ENCODE results near the gene AMPH.
"Not testable (repeated sequence)": the region's sequence is repeated elsewhere in the genome, so short reads cannot be mapped to it uniquely, and the experiment has no call there.

Gene AMPH

DNA sequence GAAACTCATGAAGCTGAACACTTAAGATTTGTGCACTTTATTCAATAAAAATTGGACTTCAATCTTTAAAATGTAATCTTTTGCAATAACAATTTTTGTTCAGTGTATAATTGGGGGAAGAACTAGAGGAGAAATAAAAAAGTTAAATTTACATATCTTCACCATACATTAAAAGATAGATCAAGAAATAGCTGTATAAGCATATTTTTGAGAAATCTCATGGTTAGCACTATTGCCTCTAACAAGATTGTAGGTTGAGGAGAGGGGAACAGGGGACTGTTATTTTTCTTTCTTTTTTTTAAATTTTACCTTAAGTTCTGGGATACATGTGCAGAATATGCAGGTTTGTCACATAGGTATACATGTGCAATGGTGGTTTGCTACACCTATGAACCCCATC is 5.3 kb downstream of the AMPH start:
- no peak for DNase-seq

DNA sequence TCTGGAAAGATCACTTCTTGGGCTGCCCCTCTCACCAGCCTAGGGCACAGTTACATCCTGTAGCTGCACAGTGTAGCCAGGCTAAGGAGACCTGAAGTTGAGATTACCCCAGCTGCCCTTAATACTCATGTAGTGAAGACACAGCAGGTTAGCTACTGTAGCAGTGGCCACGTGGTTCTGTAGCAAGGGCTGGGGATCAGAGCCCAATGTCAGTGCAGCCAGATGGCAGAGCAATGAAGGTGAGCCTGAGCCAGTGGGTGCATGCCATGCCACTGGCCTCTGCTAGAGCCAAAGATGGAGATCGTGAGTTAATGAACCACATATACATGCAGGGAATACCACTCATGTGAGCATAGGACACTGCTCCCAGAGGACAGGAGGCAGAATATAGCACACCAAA is 15.5 kb downstream of the AMPH start:
- DNase-seq = no peak

- no peak for DNase-seq
These were observed 23.7 kb downstream of the AMPH start for GRCh38 chr7:38607466-38607865.

DNA sequence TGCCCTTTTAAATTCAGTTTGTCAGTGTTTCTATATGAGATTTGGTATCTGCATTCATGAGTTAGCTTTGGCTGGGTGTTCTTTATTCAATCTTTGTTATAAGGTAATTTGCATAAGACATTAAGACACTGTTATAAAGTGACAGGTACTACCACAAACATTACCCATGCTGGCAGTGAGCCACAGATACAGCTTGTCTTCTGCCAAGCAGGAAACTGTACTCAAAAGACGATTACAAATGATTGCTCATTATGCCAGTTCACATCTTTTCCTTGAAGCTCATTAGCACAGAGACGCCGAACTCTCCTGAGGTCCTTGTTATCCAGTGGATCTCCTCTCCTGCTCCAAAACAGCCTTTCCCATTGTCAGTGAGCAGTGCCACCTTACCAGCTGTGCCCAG is 30.4 kb downstream of the AMPH start:
- DNase-seq = no peak

DNA sequence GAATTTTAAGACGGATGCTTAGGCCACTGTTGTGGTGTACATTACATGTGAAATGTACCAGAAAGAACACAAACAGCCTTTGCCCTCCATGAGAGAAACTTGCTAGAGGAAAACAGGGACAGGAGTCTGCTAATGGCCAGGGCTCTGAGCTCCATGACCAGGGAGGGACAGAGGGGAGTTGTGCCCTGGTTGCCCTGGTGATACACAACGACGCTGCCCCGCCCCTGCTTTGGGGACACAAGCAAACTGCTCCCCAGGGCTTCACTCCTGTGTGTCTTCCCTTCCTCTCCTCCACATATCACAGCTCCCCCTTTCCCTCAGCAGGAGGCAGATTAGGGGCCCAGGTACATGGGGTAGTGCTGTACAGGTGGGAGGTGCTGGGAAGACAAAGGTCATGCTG is 36.2 kb downstream of the AMPH start:
- DNase-seq = no peak

- DNase-seq = no peak
These were observed 38.4 kb downstream of the AMPH start for GRCh38 chr7:38592737-38593288.

GRCh38 chr7:38585572-38586354 is 45.4 kb downstream of the AMPH start:
- no peak for DNase-seq

DNA sequence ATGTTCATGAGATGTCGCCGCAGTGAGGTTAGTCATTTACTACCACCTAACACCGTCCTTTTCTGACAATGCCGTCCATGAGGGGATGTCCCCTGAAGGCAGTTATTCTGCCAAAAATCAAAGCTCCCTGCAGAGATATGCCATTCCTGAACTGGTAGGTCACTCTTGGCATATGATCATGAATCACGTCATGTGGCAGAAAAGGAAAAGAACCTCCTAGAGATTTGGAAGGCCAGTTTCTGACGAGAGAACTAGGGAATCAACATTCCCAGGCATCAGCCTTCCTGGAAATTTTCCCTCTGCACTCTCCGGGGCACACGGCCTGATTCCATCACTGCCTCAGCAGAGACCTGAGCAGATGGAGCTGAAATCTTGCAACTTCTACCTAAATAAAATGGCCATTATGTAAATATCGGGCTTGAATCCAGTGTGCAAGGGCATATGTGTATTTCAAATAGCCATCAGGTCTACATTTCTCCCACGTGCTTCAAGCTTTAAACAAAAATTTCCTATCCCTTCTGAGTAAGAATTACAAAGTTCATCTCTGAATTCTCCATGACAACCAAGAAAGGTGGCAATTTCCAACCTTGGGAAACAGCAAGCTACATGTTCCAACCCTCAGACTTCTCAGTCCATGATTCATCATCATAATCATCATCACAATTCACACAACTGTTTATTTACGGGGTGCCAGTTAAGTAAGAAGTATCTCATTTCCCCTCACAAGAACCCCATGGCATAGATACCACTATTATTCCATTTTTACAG is 46.5 kb downstream of the AMPH start:
- DNase-seq = no peak

- DNase-seq = no peak
These were observed 50.7 kb downstream of the AMPH start for GRCh38 chr7:38580485-38580884.

DNA sequence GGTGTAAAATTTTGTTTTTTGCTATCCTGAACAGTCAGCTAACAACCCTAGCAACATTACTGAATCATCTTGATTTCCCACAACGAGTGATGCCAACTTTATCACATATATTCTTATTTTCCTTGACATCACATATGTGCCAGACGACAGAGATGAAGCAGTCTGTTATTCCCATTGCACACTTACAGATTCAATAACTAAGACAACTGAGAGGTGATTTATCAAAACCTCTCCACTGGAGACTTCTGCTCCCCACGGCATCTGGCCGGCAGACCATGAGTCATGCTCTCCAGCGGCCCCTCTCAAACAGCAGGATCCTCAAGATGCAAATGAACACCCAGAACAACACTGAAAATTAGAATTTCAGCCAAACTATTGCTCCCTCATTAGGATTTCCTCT is 57.1 kb downstream of the AMPH start:
- DNase-seq = no peak

DNA sequence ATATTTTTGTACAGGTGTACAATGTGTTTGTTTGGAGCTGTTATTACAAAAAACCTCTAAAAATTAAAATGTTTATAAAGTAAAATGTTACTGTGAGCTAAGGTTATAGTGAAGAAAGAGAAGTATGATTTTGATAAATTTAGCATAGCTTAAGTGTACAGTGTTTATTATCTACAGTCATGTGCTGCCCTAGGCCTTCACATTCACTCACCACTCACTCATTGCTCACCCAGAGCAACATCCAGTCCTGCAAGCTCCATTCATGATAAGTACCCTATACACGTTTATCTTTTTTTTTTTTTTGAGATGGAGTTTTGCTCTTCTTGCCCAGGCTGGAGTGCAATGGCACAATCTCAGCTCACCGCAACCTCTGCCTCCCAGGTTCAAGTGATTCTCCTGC is 59.6 kb downstream of the AMPH start:
- DNase-seq = not testable (repeated sequence)

DNA sequence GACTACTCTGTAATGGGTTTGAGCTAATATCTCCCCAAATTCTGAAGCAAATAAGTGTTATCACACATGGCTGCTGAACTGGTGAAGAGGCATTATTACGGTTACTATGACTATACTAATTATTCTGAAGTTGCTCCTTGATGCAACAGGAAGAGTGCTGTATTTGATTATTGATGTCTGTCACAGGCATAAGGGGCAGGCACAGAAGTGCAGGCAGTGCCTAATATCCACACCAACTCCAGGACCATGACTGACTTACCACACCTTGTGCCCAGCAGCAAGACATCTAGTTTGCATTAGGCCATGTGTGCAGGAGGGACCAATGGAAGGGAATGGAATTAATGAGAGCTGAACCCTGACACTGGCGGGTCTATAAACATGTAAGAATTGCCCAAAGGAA is 62.7 kb downstream of the AMPH start:
- DNase-seq = no peak

- DNase-seq = no peak
These were observed 65.9 kb downstream of the AMPH start for GRCh38 chr7:38565289-38565688.

DNA sequence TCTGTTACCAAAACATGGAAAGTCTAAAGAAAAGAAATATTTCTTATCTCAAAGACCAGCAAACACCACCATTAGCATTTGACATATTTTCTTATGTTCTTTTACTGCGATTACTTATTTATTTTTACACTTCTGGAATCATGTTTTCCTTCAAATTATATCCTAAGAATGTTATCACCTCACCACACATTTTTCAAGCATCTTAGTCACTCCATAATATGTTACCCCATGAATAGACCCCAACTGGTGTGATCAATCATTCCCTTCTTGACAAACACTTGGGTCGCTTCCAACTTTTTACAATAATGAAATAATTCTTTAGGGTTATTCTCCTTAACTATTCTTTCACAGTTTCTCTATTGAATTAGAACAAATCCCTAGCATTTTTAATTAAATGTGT is 67.4 kb downstream of the AMPH start:
- DNase-seq = no peak

GRCh38 chr7:38561166-38561565 is 70.0 kb downstream of the AMPH start:
- no peak for DNase-seq

- no peak for DNase-seq
These were observed 72.3 kb downstream of the AMPH start for GRCh38 chr7:38558761-38559345.

GRCh38 chr7:38554586-38554985 is 76.6 kb downstream of the AMPH start:
- DNase-seq = no peak

DNA sequence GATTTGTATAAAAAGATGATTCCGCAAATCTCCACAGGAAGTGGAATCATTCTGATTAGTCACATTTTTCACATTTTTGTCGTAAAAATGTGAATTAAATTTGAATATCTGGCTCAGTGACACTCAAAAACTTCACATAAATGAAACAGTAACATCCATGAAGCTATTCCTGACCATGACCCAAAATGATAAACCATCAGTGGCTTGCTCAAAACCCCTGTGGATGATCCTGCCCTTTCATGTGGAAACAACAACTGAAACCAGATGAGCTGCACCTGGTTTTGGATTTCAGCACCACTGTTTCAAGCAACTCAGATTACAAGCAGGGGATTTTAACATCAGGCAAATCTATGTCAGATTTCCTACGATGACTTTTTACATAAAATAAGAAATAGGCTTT is 80.3 kb downstream of the AMPH start:
- DNase-seq = no peak

GRCh38 chr7:38548605-38549004 is 82.6 kb downstream of the AMPH start:
- no peak for DNase-seq

DNA sequence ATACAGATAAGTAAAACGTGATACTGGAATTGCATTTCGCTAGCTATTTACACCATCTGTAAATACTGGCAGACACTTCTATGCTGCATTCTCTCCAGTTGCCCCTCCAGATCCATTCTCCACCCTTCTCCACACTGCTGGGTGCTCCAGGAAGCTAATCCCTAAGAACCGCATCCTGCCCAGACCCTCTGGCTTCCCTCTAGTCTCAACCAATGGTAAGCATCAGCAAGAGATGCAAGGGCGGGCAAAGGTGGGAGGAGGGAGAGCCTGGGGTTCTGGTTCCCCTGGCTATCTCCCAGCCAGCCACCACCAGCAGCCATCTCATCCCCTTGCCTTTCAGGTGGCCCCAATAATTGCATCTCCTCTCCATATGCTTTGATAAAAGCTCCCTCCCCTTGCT is 84.4 kb downstream of the AMPH start:
- no peak for DNase-seq

GRCh38 chr7:38545977-38546376 is 85.2 kb downstream of the AMPH start:
- no peak for DNase-seq

DNA sequence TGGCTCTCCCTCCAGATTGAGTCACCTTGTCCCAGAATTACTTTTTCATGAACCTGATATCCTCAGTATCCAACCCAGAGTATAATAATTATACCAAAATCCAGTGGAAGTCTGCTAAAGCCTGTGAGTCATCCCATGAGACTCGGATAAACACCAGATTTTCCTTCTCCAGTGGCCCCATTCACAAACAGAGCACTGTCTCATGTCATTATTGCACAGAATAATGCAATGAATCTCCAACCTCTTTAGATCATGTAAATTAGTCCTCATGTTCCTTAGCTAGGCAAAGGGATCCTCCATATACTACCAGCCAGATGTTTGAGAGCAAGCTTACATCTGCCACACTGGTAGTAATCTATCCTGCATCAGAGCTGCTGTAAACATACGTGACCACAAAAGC is 89.0 kb downstream of the AMPH start:
- DNase-seq = no peak

- no peak for DNase-seq
These were observed 89.7 kb downstream of the AMPH start for GRCh38 chr7:38541440-38541839.
